Activated CD4-positive, alpha-beta memory T cell treated with anti-CD3 and anti-CD28 coated beads, Interleukin-2, amount 10 ng/mL, durations not matched to agents 7 days and 5 days (primary cell): ENCODE measurements around the gene LSMEM2. TPM values are rescaled to one million over a fixed set of nuclear protein-coding genes. Genes with fewer than 3 reads are reported as not detected.

Source experiments
- CTCF ChIA-PET: fragments of 350-600 bp; sonication (Branson Sonifier 250); formaldehyde crosslinking; loops from one replicate; lab custom pipeline; 2021; ENCODE audit warnings: antibody characterized with exemption, inconsistent platforms; lab: Charles Lee
- POLR2A ChIA-PET: fragments of 350-600 bp; sonication (Branson Sonifier 250); formaldehyde crosslinking; loops from one replicate; lab custom pipeline; 2021; ENCODE audit warnings: antibody characterized with exemption; lab: Charles Lee
- DNase-seq: peaks from one replicate; pipeline ENCODE4 v3.0.0-alpha.2; 2020
- H3K27ac Mint-ChIP-seq: one replicate; pipeline ENCODE4 v1.8.0; 2021; ENCODE audit warnings: mild to moderate bottlenecking, mixed read lengths
- H3K27me3 Mint-ChIP-seq: one replicate; pipeline ENCODE4 v1.8.0; 2021; ENCODE audit warnings: mixed read lengths
- H3K36me3 Mint-ChIP-seq: one replicate; pipeline ENCODE4 v1.8.0; 2021; ENCODE audit warnings: low read depth, mixed read lengths
- H3K4me1 Mint-ChIP-seq: one replicate; pipeline ENCODE4 v1.8.0; 2021; ENCODE audit warnings: mixed read lengths
- H3K4me3 Mint-ChIP-seq: one replicate; pipeline ENCODE4 v1.8.0; 2021; ENCODE audit warnings: mild to moderate bottlenecking, mixed read lengths
- H3K9me3 Mint-ChIP-seq: one replicate; pipeline ENCODE4 v1.8.0; 2021; ENCODE audit warnings: mixed read lengths
- total RNA-seq, 2 experiments: library from RNA; stranded (reverse); gene quantifications; one replicate each; pipeline ENCODE4 v1.2.3, GENCODE V29; 2021

LSMEM2 gene
- total RNA-seq, 2 experiments from 2014 or later, result not detected

GRCh38 chr3:50286322-50287227 lies 7.7 kb downstream of the LSMEM2 start:
- Mint-ChIP-seq H3K4me1 (peaks cover 15% of the 10 kb centered on the region), H3K9me3 (no peaks in the 10 kb centered on the region), H3K36me3 (peaks cover 13% of the 10 kb centered on the region), H3K4me3 (no peak overlapping the region), H3K27me3 (no peaks in the 10 kb centered on the region), H3K27ac (no peak overlapping the region)
- DNase-seq, result no peak
- POLR2A ChIA-PET, result interaction anchor here (2.3 kb wide), 1 partner anchor 10 kb away, joined by 6 read pairs; no protein-coding TSS in a partner anchor
- CTCF ChIA-PET, result no interaction called here

GRCh38 chr3:50287262-50287661 lies 8.4 kb downstream of the LSMEM2 start:
- H3K27me3 Mint-ChIP-seq, result no peaks in the 10 kb centered on the region
- ChIA-PET POLR2A (interaction anchor here (2.3 kb wide), 1 partner anchor 10 kb away, joined by 6 read pairs; no protein-coding TSS in a partner anchor), CTCF (no interaction called here)
- no peaks in the 10 kb centered on the region for H3K9me3 Mint-ChIP-seq
- H3K36me3 Mint-ChIP-seq, result peaks cover 13% of the 10 kb centered on the region
- DNase-seq, result no peak
- no peak overlapping the region for H3K4me3 Mint-ChIP-seq
- peaks cover 16% of the 10 kb centered on the region for H3K4me1 Mint-ChIP-seq
- no peak overlapping the region for H3K27ac Mint-ChIP-seq

- ChIA-PET POLR2A (interaction anchor here (0.5 to 2.3 kb wide), 5 partner anchors 10 to 48 kb away, joined by 3 to 6 read pairs (median 4); partner anchors contain the start of genes HYAL3 and NAA80), CTCF (interaction anchor here (2.5 kb wide), 1 partner anchor 10 kb away, joined by 9 read pairs; the partner anchor contains the start of genes HYAL3 and NAA80)
- Mint-ChIP-seq H3K36me3 (peaks cover 17% of the 10 kb centered on the region), H3K4me1 (peaks cover 27% of the 10 kb centered on the region), H3K27ac (no peak overlapping the region), H3K9me3 (no peaks in the 10 kb centered on the region), H3K4me3 (no peak overlapping the region), H3K27me3 (no peaks in the 10 kb centered on the region)
- DNase-seq, result no peak
Measured at GRCh38 chr3:50288387-50289007, 9.6 kb downstream of the LSMEM2 start.

GRCh38 chr3:50289130-50289529 lies 10.2 kb downstream of the LSMEM2 start:
- no peaks in the 10 kb centered on the region for H3K27me3 Mint-ChIP-seq
- DNase-seq, result no peak
- H3K36me3 Mint-ChIP-seq, result peaks cover 17% of the 10 kb centered on the region
- no peak overlapping the region for H3K4me3 Mint-ChIP-seq
- no peak overlapping the region for H3K27ac Mint-ChIP-seq
- peaks cover 27% of the 10 kb centered on the region for H3K4me1 Mint-ChIP-seq
- CTCF ChIA-PET, result interaction anchor here (2.5 kb wide), 1 partner anchor 10 kb away, joined by 9 read pairs; the partner anchor contains the start of genes HYAL3 and NAA80
- H3K9me3 Mint-ChIP-seq, result no peaks in the 10 kb centered on the region
- POLR2A ChIA-PET, result interaction anchor here (1.0 to 1.6 kb wide), 4 partner anchors 10 to 1210 kb away, joined by 3 to 5 read pairs (median 4); partner anchors contain the start of genes HYAL3 and NAA80

GRCh38 chr3:50290161-50290641 lies 11.3 kb downstream of the LSMEM2 start:
- Mint-ChIP-seq H3K27me3 (no peaks in the 10 kb centered on the region), H3K9me3 (no peaks in the 10 kb centered on the region), H3K4me1 (peaks cover 27% of the 10 kb centered on the region), H3K36me3 (peaks cover 17% of the 10 kb centered on the region), H3K27ac (no peak overlapping the region), H3K4me3 (no peak overlapping the region)
- POLR2A ChIA-PET, result interaction anchor here (1.0 to 1.6 kb wide), 3 partner anchors 23 to 47 kb away, joined by 3 to 5 read pairs (median 4); no protein-coding TSS in a partner anchor
- no peak for DNase-seq
- CTCF ChIA-PET, result interaction anchor here (2.5 kb wide), 1 partner anchor 9 kb away, joined by 9 read pairs; the partner anchor contains the start of genes HYAL3 and NAA80

- CTCF ChIA-PET, result interaction anchor here (0.7 to 2.5 kb wide), 12 partner anchors 11 to 66 kb away, joined by 3 to 12 read pairs (median 4); no protein-coding TSS in a partner anchor
- peaks cover 26% of the 10 kb centered on the region for H3K36me3 Mint-ChIP-seq
- peak within 1 kb of the TSS; percentile 91 for H3K27ac Mint-ChIP-seq
- H3K27me3 Mint-ChIP-seq, result no peaks in the 10 kb centered on the region
- POLR2A ChIA-PET, result interaction anchor here (0.7 to 2.8 kb wide), 22 partner anchors 7 to 310 kb away, joined by 3 to 22 read pairs (median 4); partner anchors contain the start of genes CYB561D2, HYAL1, HYAL3 and LSMEM2
- peaks cover 38% of the 10 kb centered on the region for H3K4me1 Mint-ChIP-seq
- no peaks in the 10 kb centered on the region for H3K9me3 Mint-ChIP-seq
- DNase-seq, result peak; percentile 97
- H3K4me3 Mint-ChIP-seq, result peak within 1 kb of the TSS; percentile 81
Measured at GRCh38 chr3:50292159-50293078, 13.5 kb downstream of the LSMEM2 start, which contains the start of gene IFRD2. Gene IFRD2, minus strand, starts transcription at chr3:50292429. Its CDS starts 155 bp downstream, at chr3:50292274.

- Mint-ChIP-seq H3K36me3 (peaks cover 27% of the 10 kb centered on the region), H3K4me3 (peak overlapping the region; percentile 81), H3K27me3 (no peaks in the 10 kb centered on the region), H3K27ac (peak overlapping the region; percentile 91), H3K4me1 (peaks cover 46% of the 10 kb centered on the region), H3K9me3 (no peaks in the 10 kb centered on the region)
- no peak for DNase-seq
- ChIA-PET POLR2A (interaction anchor here (0.7 to 2.8 kb wide), 13 partner anchors 10 to 309 kb away, joined by 3 to 22 read pairs (median 5); partner anchors contain the start of genes CYB561D2, HYAL1, NPRL2 and RASSF1), CTCF (interaction anchor here (0.8 to 2.5 kb wide), 6 partner anchors 12 to 47 kb away, joined by 3 to 12 read pairs (median 4); partner anchors contain the start of gene TUSC2)
Measured at GRCh38 chr3:50293079-50293801, 14.4 kb downstream of the LSMEM2 start.

GRCh38 chr3:50294089-50294488 lies 15.2 kb downstream of the LSMEM2 start:
- no peaks in the 10 kb centered on the region for H3K9me3 Mint-ChIP-seq
- no peak overlapping the region for H3K4me3 Mint-ChIP-seq
- POLR2A ChIA-PET, result interaction anchor here (1.1 kb wide), 2 partner anchors 43 to 45 kb away, joined by 5 to 6 read pairs; no protein-coding TSS in a partner anchor
- CTCF ChIA-PET, result interaction anchor here (0.9 kb wide), 1 partner anchor 34 kb away, joined by 3 read pairs; the partner anchor contains the start of gene TUSC2
- H3K36me3 Mint-ChIP-seq, result peaks cover 22% of the 10 kb centered on the region
- DNase-seq, result no peak
- peaks cover 47% of the 10 kb centered on the region for H3K4me1 Mint-ChIP-seq
- no peaks in the 10 kb centered on the region for H3K27me3 Mint-ChIP-seq
- no peak overlapping the region for H3K27ac Mint-ChIP-seq

- Mint-ChIP-seq H3K9me3 (no peaks in the 10 kb centered on the region), H3K27ac (no peak overlapping the region)
- POLR2A ChIA-PET, result interaction anchor here (0.6 to 1.5 kb wide), 7 partner anchors 10 to 44 kb away, joined by 3 to 6 read pairs (median 3); partner anchors contain the start of genes LSMEM2 and TUSC2
Measured at GRCh38 chr3:50294492-50295403, 15.9 kb downstream of the LSMEM2 start.

More at GRCh38 chr3:50294492-50295403, 15.9 kb downstream of the LSMEM2 start:
- CTCF ChIA-PET, result interaction anchor here (0.6 kb wide), 1 partner anchor 86 kb away, joined by 3 read pairs; no protein-coding TSS in a partner anchor
- Mint-ChIP-seq H3K27me3 (no peaks in the 10 kb centered on the region), H3K4me1 (peaks cover 44% of the 10 kb centered on the region), H3K4me3 (no peak overlapping the region), H3K36me3 (peaks cover 16% of the 10 kb centered on the region)
- no peak for DNase-seq
